Thymus (tissue), 11 donors: Measurements from ENCODE around the gene CXXC1. TPM values are rescaled to one million over a fixed set of nuclear protein-coding genes. Genes with fewer than 3 reads are reported as not detected.
A peak's percentile ranks its signal among the peaks of the same experiment; 100 is the strongest.

ENCODE experiments used
- DNase-seq, 9 donors: peaks; one replicate each; pipeline ENCODE4 v3.0.0-alpha.2; 2013; ENCODE audit warnings: low spot score in 9 of 9, low read depth in 6 of 9, missing footprints in 1 of 9
- H3K27ac ChIP-seq, 2 donors: one replicate each; pipeline ENCODE4 v1.5.1; 2013; ENCODE audit warnings: control low read depth in 1 of 2, low read depth in 1 of 2, low read length in 1 of 2, mild to moderate bottlenecking in 1 of 2, moderate library complexity in 1 of 2
- H3K27me3 ChIP-seq, 2 donors: one replicate each; pipeline ENCODE4 v1.5.1; 2013; ENCODE audit warnings: low read length in 1 of 2; ENCODE audit not compliant: control insufficient read depth in 2 of 2, insufficient read depth in 1 of 2
- H3K36me3 ChIP-seq, 2 donors: one replicate each; pipeline ENCODE4 v1.5.1; 2013; ENCODE audit warnings: low read length in 1 of 2, mild to moderate bottlenecking in 1 of 2, moderate library complexity in 1 of 2; ENCODE audit not compliant: control insufficient read depth in 2 of 2, insufficient read depth in 2 of 2
- H3K4me1 ChIP-seq, 2 donors: one replicate each; pipeline ENCODE4 v1.5.1; 2013; ENCODE audit warnings: low read length in 2 of 2; ENCODE audit not compliant: control insufficient read depth in 2 of 2, insufficient read depth in 2 of 2
- H3K4me3 ChIP-seq, 2 donors: one replicate each; pipeline ENCODE4 v1.5.1; 2013; ENCODE audit warnings: low read length in 2 of 2, control low read depth in 1 of 2, mild to moderate bottlenecking in 1 of 2
- H3K9me3 ChIP-seq, 2 donors: one replicate each; pipeline ENCODE4 v1.5.1; 2013; ENCODE audit warnings: low read length in 1 of 2, mild to moderate bottlenecking in 1 of 2; ENCODE audit not compliant: control insufficient read depth in 2 of 2, insufficient read depth in 1 of 2
- WGBS: extraction: QIAGEN DNeasy Blood & Tissue Kit; methylation state at CpG from one replicate; pipeline ENCODE4 v1.1.7; 2013; 5-methylcytosine and 5-hydroxymethylcytosine counted together
- polyA plus RNA-seq: library from polyadenylated mRNA; stranded (reverse); fragments of 200-250 nt; gene quantifications from one replicate; pipeline ENCODE4 v1.2.3, GENCODE V29; 2013
- total RNA-seq: library from RNA; stranded (reverse); fragments of 120-200 nt; gene quantifications from one replicate; pipeline ENCODE4 v1.2.4, GENCODE V29; 2013
- donor health status: healthy.

Gene CXXC1
- total and polyA plus RNA-seq, 2 donors = 35.5 to 113 TPM

GRCh38 chr18:50281295-50281971 is 6.1 kb downstream of the CXXC1 start, which contains the start of gene MBD1:
MBD1 (minus strand) TSS chr18:50281523; CDS start chr18:50279992, 1,531 bp downstream.
- H3K9me3 ChIP-seq = peaks cover 0 to 5% of the 10 kb centered on the region in 2 donors
- H3K27me3 ChIP-seq = no peaks in the 10 kb centered on the region
- H3K36me3 ChIP-seq = peaks cover 46 to 69% of the 10 kb centered on the region in 2 donors
- peaks cover 22 to 27% of the 10 kb centered on the region in 2 donors for H3K4me1 ChIP-seq
- peak within 1 kb of the TSS; percentile 75 to 77 for H3K4me3 ChIP-seq
- peak within 1 kb of the TSS; percentile 96 to 98 for H3K27ac ChIP-seq
- WGBS = under 1% methylated on average over 63 of the region's 63 CpGs
- peak; percentile 91 to 98 (median 96) for DNase-seq

- Histone ChIP-seq H3K4me3 (peak overlapping the region; percentile 75 to 77), H3K27ac (peak overlapping the region; percentile 96 to 98), H3K27me3 (no peaks in the 10 kb centered on the region), H3K4me1 (peaks cover 21 to 22% of the 10 kb centered on the region in 2 donors), H3K36me3 (peaks cover 52 to 73% of the 10 kb centered on the region in 2 donors), H3K9me3 (peaks cover 0 to 5% of the 10 kb centered on the region in 2 donors)
- peak in 1 of 9 donors; percentile 13 for DNase-seq
- 3% methylated on average over 16 of the region's 16 CpGs for WGBS
These were observed 6.7 kb downstream of the CXXC1 start for GRCh38 chr18:50280707-50281294.

GRCh38 chr18:50279752-50280151 is 7.7 kb downstream of the CXXC1 start:
- no peaks in the 10 kb centered on the region for H3K27me3 ChIP-seq
- H3K4me1 ChIP-seq = peaks cover 20 to 21% of the 10 kb centered on the region in 2 donors
- no peak overlapping the region for H3K27ac ChIP-seq
- WGBS = 97% methylated on average over 7 of the region's 7 CpGs
- no peak for DNase-seq
- H3K4me3 ChIP-seq = no peak overlapping the region
- H3K9me3 ChIP-seq = no peaks in the 10 kb centered on the region
- peaks cover 52 to 73% of the 10 kb centered on the region in 2 donors for H3K36me3 ChIP-seq

GRCh38 chr18:50277942-50278341 is 9.6 kb downstream of the CXXC1 start:
- WGBS = 96% methylated on average over 6 of the region's 6 CpGs
- Histone ChIP-seq H3K4me1 (peaks cover 20 to 21% of the 10 kb centered on the region in 2 donors), H3K27me3 (no peaks in the 10 kb centered on the region), H3K9me3 (no peaks in the 10 kb centered on the region), H3K27ac (no peak overlapping the region), H3K36me3 (peaks cover 52 to 72% of the 10 kb centered on the region in 2 donors), H3K4me3 (no peak overlapping the region)
- DNase-seq = no peak

- Histone ChIP-seq H3K4me1 (peaks cover 13 to 17% of the 10 kb centered on the region in 2 donors), H3K9me3 (no peaks in the 10 kb centered on the region), H3K27me3 (no peaks in the 10 kb centered on the region), H3K27ac (no peak overlapping the region), H3K36me3 (peaks cover 57 to 73% of the 10 kb centered on the region in 2 donors), H3K4me3 (no peak overlapping the region)
- no peak for DNase-seq
- WGBS = over 99% methylated on average over 4 of the region's 4 CpGs
These were observed 11.0 kb downstream of the CXXC1 start for GRCh38 chr18:50276452-50276851.

GRCh38 chr18:50275503-50276036 is 11.9 kb downstream of the CXXC1 start:
- Histone ChIP-seq H3K9me3 (no peaks in the 10 kb centered on the region), H3K27me3 (no peaks in the 10 kb centered on the region), H3K4me1 (peaks cover 10 to 14% of the 10 kb centered on the region in 2 donors), H3K27ac (no peak overlapping the region), H3K4me3 (no peak overlapping the region), H3K36me3 (peaks cover 63 to 82% of the 10 kb centered on the region in 2 donors)
- no peak for DNase-seq
- 98% methylated on average over 19 of the region's 19 CpGs for WGBS

GRCh38 chr18:50274941-50275340 is 12.6 kb downstream of the CXXC1 start:
- Histone ChIP-seq H3K27ac (no peak overlapping the region), H3K4me3 (no peak overlapping the region), H3K36me3 (peaks cover 69 to 88% of the 10 kb centered on the region in 2 donors), H3K4me1 (peaks cover 4 to 9% of the 10 kb centered on the region in 2 donors), H3K9me3 (no peaks in the 10 kb centered on the region), H3K27me3 (no peaks in the 10 kb centered on the region)
- 99% methylated on average over 10 of the region's 10 CpGs for WGBS
- no peak for DNase-seq

- no peak for DNase-seq
- peaks cover 0 to 3% of the 10 kb centered on the region in 2 donors for H3K4me1 ChIP-seq
- WGBS = 98% methylated on average over 17 of the region's 17 CpGs
- no peak overlapping the region for H3K4me3 ChIP-seq
- H3K27me3 ChIP-seq = no peaks in the 10 kb centered on the region
- peaks cover 78 to 93% of the 10 kb centered on the region in 2 donors for H3K36me3 ChIP-seq
- no peaks in the 10 kb centered on the region for H3K9me3 ChIP-seq
- no peak overlapping the region for H3K27ac ChIP-seq
These were observed 13.4 kb downstream of the CXXC1 start for GRCh38 chr18:50274044-50274442.
